Ovary (tissue), 3 donors: ENCODE data around the gene VAMP4.

Experiments
- CTCF ChIP-seq, 3 donors: fragments of 450-650 bp in 2 of 3; fragments of 200-600 bp in 1 of 3; IDR thresholded peaks; one replicate each; pipeline versions ENCODE4 v1.5.1 to v1.8.0; 2016 to 2022; ENCODE audit warnings: antibody characterized with exemption in 3 of 3, mild to moderate bottlenecking in 1 of 3
- EP300 ChIP-seq: sonication (generic); formaldehyde crosslinking; IDR thresholded peaks from one replicate; pipeline ENCODE4 v1.6.1; 2017; ENCODE audit warnings: antibody characterized with exemption
- POLR2A ChIP-seq: fragments of 450-650 bp; IDR thresholded peaks from one replicate; pipeline ENCODE4 v1.6.1; 2017; ENCODE audit warnings: antibody characterized with exemption, mild to moderate bottlenecking, moderate library complexity
- donor health status: DM: no; HTN: no; CAD: no.

DNA sequence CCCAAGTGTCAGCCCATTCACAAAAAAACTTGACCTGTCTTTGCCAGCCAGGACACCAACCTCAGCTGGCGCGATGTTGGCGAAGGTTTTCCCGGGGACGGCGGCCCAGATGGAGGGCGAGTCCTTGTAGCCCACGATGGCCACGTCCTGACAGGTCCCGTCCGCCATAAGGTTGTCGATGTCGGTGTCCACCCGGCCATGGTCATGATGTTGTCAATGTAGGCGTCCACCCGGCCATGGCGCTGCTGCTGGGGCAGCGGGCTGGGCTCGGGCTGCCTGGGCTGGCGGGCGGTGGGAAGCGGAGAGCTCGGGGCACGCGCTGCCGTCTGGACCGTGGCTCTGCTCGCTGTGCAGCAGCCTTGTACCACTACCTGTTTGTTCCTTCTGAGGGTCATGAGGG, 71.1 kb downstream of the VAMP4 start:
- TF ChIP-seq CTCF (IDR thresholded peaks at IDR 0.05) (no peak), POLR2A (no peak), EP300 (no peak)
